CD14-positive monocyte (primary cell): ENCODE measurements around the gene BCL2. TPM values are rescaled to one million over a fixed set of nuclear protein-coding genes. Genes with fewer than 3 reads are reported as not detected.

ENCODE experiments used
- DNase-seq, 3 donors: peaks; one replicate each; pipeline ENCODE4 v3.0.0-alpha.2; 2011 to 2022
- H2AFZ ChIP-seq: 2 replicates; pipeline ENCODE4 v1.6.0; 2012; ENCODE audit warnings: mild to moderate bottlenecking, low read depth, low read length, inconsistent platforms; ENCODE audit not compliant: insufficient read depth, poor library complexity, severe bottlenecking
- H3K27ac ChIP-seq, 2 donors: 1 replicate in 1 of 2; 2 replicates in 1 of 2; pipeline ENCODE4 v1.5.1; 2012 to 2013; ENCODE audit warnings: low read length in 2 of 2, control low read depth in 1 of 2, inconsistent platforms in 1 of 2, low read depth in 1 of 2, mild to moderate bottlenecking in 1 of 2
- H3K27me3 ChIP-seq, 2 donors: one replicate each; pipeline versions ENCODE4 v1.6.0 to v1.6.1; 2011 to 2013; ENCODE audit warnings: low read length in 2 of 2; ENCODE audit not compliant: control insufficient read depth in 2 of 2, insufficient read depth in 2 of 2
- H3K36me3 ChIP-seq, 2 donors: replicated peaks in 1 of 2; 1 replicate in 1 of 2; 2 replicates in 1 of 2; pipeline versions ENCODE4 v1.5.1 to v1.6.1; 2012 to 2013; ENCODE audit warnings: low read length in 2 of 2, control low read depth in 1 of 2, inconsistent platforms in 1 of 2, mild to moderate bottlenecking in 1 of 2; ENCODE audit not compliant: insufficient read depth in 2 of 2, control insufficient read depth in 1 of 2
- H3K4me1 ChIP-seq, 2 donors: 1 replicate in 1 of 2; 2 replicates in 1 of 2; pipeline versions ENCODE4 v1.5.1 to v1.6.1; 2012 to 2013; ENCODE audit warnings: low read length in 2 of 2, control low read depth in 1 of 2, inconsistent platforms in 1 of 2, mild to moderate bottlenecking in 1 of 2, moderate library complexity in 1 of 2; ENCODE audit not compliant: insufficient read depth in 2 of 2, control insufficient read depth in 1 of 2
- H3K4me2 ChIP-seq: replicated peaks from 2 replicates; pipeline ENCODE3; 2012; ENCODE audit warnings: low read length, moderate library complexity, mild to moderate bottlenecking; ENCODE audit not compliant: poor library complexity, severe bottlenecking; ENCODE audit errors: extremely low read depth
- H3K4me3 ChIP-seq, 3 experiments: fragments of 200-600 bp in 1 of 3; sonication (generic) in 1 of 3; replicated peaks in 1 of 3; 1 replicate in 2 of 3; 2 replicates in 1 of 3; pipeline ENCODE4 v1.5.1; 2011 to 2013; ENCODE audit warnings: low read length in 3 of 3, mild to moderate bottlenecking in 3 of 3, control low read depth in 2 of 3, low read depth in 2 of 3, inconsistent platforms in 1 of 3, moderate library complexity in 1 of 3
- H3K79me2 ChIP-seq: 2 replicates; pipeline ENCODE4 v1.6.0; 2012; ENCODE audit warnings: mild to moderate bottlenecking, control low read depth, inconsistent platforms, low read length, moderate library complexity; ENCODE audit not compliant: insufficient read depth
- H3K9ac ChIP-seq: 2 replicates; pipeline ENCODE4 v1.6.0; 2017; ENCODE audit warnings: low read length, mild to moderate bottlenecking; ENCODE audit not compliant: insufficient read depth, poor library complexity, severe bottlenecking
- H3K9me3 ChIP-seq, 2 donors: replicated peaks in 1 of 2; 1 replicate in 1 of 2; 2 replicates in 1 of 2; pipeline versions ENCODE4 v1.5.1 to v1.6.1; 2012 to 2013; ENCODE audit warnings: low read length in 2 of 2, control low read depth in 1 of 2; ENCODE audit not compliant: control insufficient read depth in 1 of 2, insufficient read depth in 1 of 2
- H4K20me1 ChIP-seq: 2 replicates; pipeline ENCODE4 v1.6.0; 2012; ENCODE audit warnings: mild to moderate bottlenecking, low read length, control low read depth, moderate library complexity; ENCODE audit not compliant: insufficient read depth
- H3K27ac Mint-ChIP-seq, 7 donors: one replicate each; pipeline ENCODE4 v1.8.0; 2020; ENCODE audit warnings: mild to moderate bottlenecking in 7 of 7, mixed read lengths in 7 of 7, moderate library complexity in 6 of 7, inconsistent platforms in 2 of 7
- H3K27me3 Mint-ChIP-seq, 3 donors: one replicate each; pipeline ENCODE4 v1.8.0; 2021 to 2022; ENCODE audit warnings: low read depth in 3 of 3, mild to moderate bottlenecking in 3 of 3, mixed read lengths in 3 of 3, moderate library complexity in 3 of 3, inconsistent platforms in 1 of 3
- H3K36me3 Mint-ChIP-seq, 2 donors: one replicate each; pipeline ENCODE4 v1.8.0; 2020; ENCODE audit warnings: mixed read lengths in 2 of 2, inconsistent platforms in 1 of 2, mild to moderate bottlenecking in 1 of 2
- H3K4me1 Mint-ChIP-seq: one replicate; pipeline ENCODE4 v1.8.0; 2020; ENCODE audit warnings: mild to moderate bottlenecking, mixed read lengths
- H3K4me3 Mint-ChIP-seq, 2 donors: one replicate each; pipeline ENCODE4 v1.8.0; 2020; ENCODE audit warnings: mild to moderate bottlenecking in 2 of 2, mixed read lengths in 2 of 2, moderate library complexity in 1 of 2
- H3K9me3 Mint-ChIP-seq, 7 donors: one replicate each; pipeline ENCODE4 v1.8.0; 2020 to 2022; ENCODE audit warnings: mixed read lengths in 7 of 7, mild to moderate bottlenecking in 6 of 7, moderate library complexity in 6 of 7, inconsistent platforms in 2 of 7
- CTCF ChIP-seq: fragments of 200-600 bp; IDR thresholded peaks from one replicate; pipeline ENCODE4 v1.8.0; 2022; ENCODE audit warnings: antibody characterized with exemption, mild to moderate bottlenecking
- whole genome bisulfite sequencing: methylation state at CpG from one replicate; pipeline ENCODE4 v1.1.5; 2013; ENCODE audit warnings: missing lambda C conversion rate; ENCODE audit not compliant: insufficient coverage; 5-methylcytosine and 5-hydroxymethylcytosine counted together
- intact Hi-C, 2 donors: fragments of 100-400 bp; cut with micrococcal nuclease; formaldehyde crosslinking; loops; one replicate each; pipeline versions ENCODE4 v1.15.0 to v1.15.1; 2023
- polyA plus RNA-seq, 3 donors: library from polyadenylated mRNA; depleted of rRNA in 1 of 3; unstranded in 2 of 3; stranded (reverse) in 1 of 3; fragments of 300-500 nt in 2 of 3; fragments of >200 nt in 1 of 3; fragmentation: Illumina TruSeq in 2 of 3; gene quantifications; 1 replicate in 2 of 3; 2 replicates in 1 of 3; pipeline ENCODE4 v1.2.3, GENCODE V29; 2012 to 2021

Gene BCL2
- polyA plus RNA-seq, 3 donors = 0.58 to 2.5 (median 1.1) TPM

GRCh38 chr18:63213331-63213900, 106.2 kb downstream of the BCL2 start:
- Mint-ChIP-seq H3K4me1 (peaks cover 24% of the 10 kb centered on the region), H3K4me3 (no peak overlapping the region), H3K27ac (peak overlapping the region in 4 of 7 donors; percentile 22 to 71 (median 54)), H3K9me3 (peaks cover 0 to 1% (median 0%) of the 10 kb centered on the region in 7 donors), H3K36me3 (peaks cover 0 to 2% of the 10 kb centered on the region in 2 donors), H3K27me3 (peaks cover 0 to 6% (median 2%) of the 10 kb centered on the region in 3 donors)
- H2AFZ ChIP-seq = no peak overlapping the region
- TF ChIP-seq CTCF = no peak
- DNase-seq = peak in 2 of 3 donors; percentile 20 to 32
- H3K27me3 ChIP-seq = no peaks in the 10 kb centered on the region
- 40% methylated on average over 2 of the region's 6 CpGs for whole genome bisulfite sequencing
- peaks cover 4 to 12% of the 10 kb centered on the region in 2 donors for H3K4me1 ChIP-seq
- no peak overlapping the region for H3K9ac ChIP-seq
- no peak overlapping the region for H3K27ac ChIP-seq
- no peaks in the 10 kb centered on the region for H4K20me1 ChIP-seq
- no peaks in the 10 kb centered on the region for H3K79me2 ChIP-seq
- no peak overlapping the region for H3K4me3 ChIP-seq
- no peaks in the 10 kb centered on the region for H3K36me3 ChIP-seq
- H3K4me2 ChIP-seq = no peak overlapping the region
- intact Hi-C loops = no loop called here
- H3K9me3 ChIP-seq = no peaks in the 10 kb centered on the region

GRCh38 chr18:63210521-63210920, 109.0 kb downstream of the BCL2 start:
- Mint-ChIP-seq H3K9me3 (no peaks in the 10 kb centered on the region), H3K36me3 (peaks cover 0 to 2% of the 10 kb centered on the region in 2 donors), H3K4me3 (peak overlapping the region in 1 of 2 donors; percentile 7), H3K27ac (no peak overlapping the region), H3K4me1 (peaks cover 28% of the 10 kb centered on the region), H3K27me3 (peaks cover 0 to 6% (median 0%) of the 10 kb centered on the region in 3 donors)
- whole genome bisulfite sequencing = 100% methylated on average over 1 of the region's 3 CpGs
- Histone ChIP-seq H3K9me3 (no peaks in the 10 kb centered on the region), H3K4me2 (no peak overlapping the region), H2AFZ (no peak overlapping the region), H3K9ac (no peak overlapping the region), H3K79me2 (no peaks in the 10 kb centered on the region), H4K20me1 (no peaks in the 10 kb centered on the region), H3K36me3 (no peaks in the 10 kb centered on the region), H3K27ac (no peak overlapping the region), H3K27me3 (no peaks in the 10 kb centered on the region), H3K4me1 (peaks cover 11 to 24% of the 10 kb centered on the region in 2 donors), H3K4me3 (no peak overlapping the region)
- intact Hi-C loops = no loop called here
- no peak for DNase-seq
- no peak for TF ChIP-seq CTCF
